ENCODE results near the gene ZCCHC3.
"Not testable (repeated sequence)": the region's sequence is repeated elsewhere in the genome, so short reads cannot be mapped to it uniquely, and the experiment has no call there.

The ZCCHC3 gene

GRCh38 chr20:297098-297924 lies at the start of gene ZCCHC3:
TSS of gene ZCCHC3 (plus strand) at chr20:297570. CDS start at chr20:297587, 17 bp downstream.
- DNase-seq, result peak; percentile 75

- DNase-seq, result no peak
These were observed 46.0 kb upstream of the ZCCHC3 start for GRCh38 chr20:251354-251753.

GRCh38 chr20:252801-253200 lies 44.6 kb upstream of the ZCCHC3 start:
- DNase-seq, result no peak

DNA sequence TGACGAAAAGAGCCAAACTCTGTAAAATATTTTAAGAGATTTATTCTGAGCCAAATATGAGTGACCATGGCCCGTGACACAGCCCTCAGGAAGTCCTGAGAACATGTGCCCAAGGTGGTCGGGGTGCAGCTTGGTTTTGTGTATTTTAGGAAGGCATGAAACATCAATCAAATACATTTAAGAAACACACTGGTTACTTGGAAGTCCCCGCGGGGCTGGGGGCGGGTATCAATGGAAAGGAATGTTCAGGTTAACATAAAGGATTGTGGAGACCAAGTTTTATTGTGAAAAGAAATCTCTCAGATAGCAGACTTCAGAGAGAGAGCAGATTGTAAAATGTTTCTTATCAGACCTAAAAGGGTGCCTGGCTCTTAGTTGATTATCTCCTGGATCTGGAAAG lies 43.9 kb upstream of the ZCCHC3 start:
- DNase-seq, result not testable (repeated sequence)

DNA sequence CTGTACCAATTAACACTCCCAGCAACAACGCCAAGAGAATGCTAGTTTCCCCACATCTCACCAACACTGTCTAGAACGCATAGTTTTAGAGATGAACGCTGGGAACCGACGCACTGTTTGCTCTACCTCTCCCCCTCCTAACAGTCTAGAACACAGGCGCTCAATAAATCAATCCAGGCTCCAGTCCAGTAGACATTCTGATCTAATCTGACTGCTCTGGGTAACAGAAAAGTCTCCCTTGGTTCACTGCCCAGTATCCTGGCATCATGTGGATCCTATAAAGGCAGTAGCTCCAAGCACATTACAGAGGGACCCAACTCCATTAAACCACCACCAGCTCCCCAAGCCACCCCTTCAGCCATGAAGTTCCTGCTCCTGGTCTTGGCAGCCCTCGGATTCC lies 40.0 kb upstream of the ZCCHC3 start, which contains the start of gene DEFB132:
TSS of gene DEFB132 (plus strand) at position 306 of the 400 bp plus-strand sequence. CDS start at position 361, 55 bp downstream.
- no peak for DNase-seq

GRCh38 chr20:258269-258858 lies 39.0 kb upstream of the ZCCHC3 start:
- DNase-seq, result no peak

GRCh38 chr20:258963-259362 lies 38.4 kb upstream of the ZCCHC3 start:
- no peak for DNase-seq

DNA sequence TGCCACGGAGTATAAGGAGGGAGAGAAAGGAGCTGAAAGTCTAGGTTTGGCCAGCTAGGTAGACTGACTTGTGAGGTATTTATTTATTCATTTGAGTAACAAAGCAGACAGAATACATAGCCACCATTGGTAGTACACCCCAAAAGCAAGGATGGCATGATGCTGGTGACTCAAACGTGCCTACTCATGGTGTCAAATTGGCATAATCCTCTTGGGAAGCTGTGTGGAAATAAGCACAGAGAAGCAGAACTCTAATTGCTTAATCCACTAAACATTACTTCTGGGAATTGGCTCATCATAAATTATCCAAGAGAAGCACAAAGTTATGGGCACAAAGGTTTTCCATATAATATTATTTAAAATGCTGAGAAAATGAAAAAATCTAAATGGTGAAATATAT lies 37.4 kb upstream of the ZCCHC3 start:
- DNase-seq, result no peak

DNA sequence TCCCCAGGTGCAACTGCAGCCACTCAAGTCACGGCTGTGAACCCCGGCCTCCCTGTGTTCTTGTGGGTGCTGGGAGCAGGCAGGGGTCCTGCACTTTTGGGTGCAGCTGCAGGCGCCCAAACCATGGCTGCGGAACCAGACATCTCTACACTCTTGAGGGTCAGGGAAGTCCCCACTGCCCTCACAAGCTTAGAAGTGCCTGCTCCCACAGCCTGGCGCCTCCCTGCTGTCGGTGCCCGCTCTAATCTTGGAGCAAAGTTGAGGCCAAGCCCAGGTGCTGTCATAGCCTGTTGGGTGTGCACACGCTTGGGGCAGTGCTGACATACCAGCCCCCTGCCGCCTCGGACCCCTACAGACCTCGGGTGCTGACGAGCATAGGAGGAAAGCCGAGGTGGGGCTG lies 33.7 kb upstream of the ZCCHC3 start:
- no peak for DNase-seq

DNA sequence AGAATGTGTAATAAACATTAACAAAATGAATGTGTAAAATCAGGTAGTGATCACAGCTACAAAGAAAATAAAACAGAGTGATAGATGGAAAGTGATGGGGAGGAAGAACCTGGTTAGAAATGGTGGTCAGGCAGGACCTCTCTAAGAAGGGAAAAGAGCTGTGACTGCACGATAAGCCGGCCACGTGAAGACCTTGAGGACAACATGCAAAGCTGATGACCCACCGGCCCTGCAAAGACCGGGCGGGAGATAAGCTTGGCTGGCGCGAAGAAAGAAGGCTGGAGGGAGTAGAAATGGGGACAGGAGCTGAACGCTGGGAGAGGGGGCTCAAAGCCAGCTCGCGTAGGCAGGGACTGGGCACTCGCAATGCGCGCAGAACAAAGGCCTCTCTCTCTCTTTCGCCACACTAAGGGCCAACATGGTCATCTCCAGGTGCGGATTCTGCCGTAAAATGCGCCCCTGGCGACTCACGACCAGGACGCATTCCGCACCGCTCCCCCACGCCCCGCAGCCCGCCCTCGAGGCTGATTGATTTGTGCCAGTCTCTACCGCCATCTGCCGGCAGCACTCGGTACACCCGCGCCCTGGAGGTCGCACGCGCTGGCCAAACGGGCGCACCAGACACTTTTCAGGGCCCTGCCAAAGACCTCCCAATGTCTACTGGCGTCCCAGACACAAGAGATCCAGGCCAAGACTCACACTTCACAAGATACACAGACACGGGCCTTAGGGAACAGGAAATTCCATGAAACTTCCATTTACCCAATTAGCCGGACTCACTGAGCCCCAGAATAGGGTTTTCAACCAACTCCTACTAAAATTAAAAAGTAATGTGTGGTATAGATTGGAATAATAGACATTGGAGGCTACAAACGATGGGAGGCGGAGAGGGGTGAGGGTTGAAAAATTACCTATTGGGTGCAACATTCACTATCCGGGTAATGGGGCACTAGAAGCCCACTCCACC lies 30.5 kb upstream of the ZCCHC3 start:
- peak; percentile 79 for DNase-seq

- DNase-seq, result no peak
These were observed 26.9 kb upstream of the ZCCHC3 start for GRCh38 chr20:270517-270916.

- DNase-seq, result no peak
These were observed 26.3 kb upstream of the ZCCHC3 start for GRCh38 chr20:271069-271468.

GRCh38 chr20:271528-271927 lies 25.8 kb upstream of the ZCCHC3 start:
- no peak for DNase-seq

DNA sequence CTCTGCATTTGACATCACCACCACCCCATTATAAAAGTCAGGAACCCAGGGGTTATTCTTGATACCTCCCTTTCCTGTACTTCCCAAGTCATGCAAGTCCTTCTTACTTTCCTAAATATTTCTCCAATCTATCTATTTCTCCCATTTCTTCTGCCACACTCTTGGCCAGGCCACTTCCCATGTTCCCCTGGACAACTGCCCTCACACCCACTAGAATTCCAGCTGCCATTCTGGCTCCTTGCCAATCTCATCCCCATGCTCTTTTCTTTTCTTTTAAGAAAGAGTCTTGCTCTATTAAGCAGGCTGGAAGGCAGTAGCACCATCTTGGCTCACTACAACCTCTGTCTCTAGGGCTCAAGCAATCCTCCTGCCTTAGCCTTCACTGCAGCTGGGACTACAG lies 24.7 kb upstream of the ZCCHC3 start:
- no peak for DNase-seq

DNA sequence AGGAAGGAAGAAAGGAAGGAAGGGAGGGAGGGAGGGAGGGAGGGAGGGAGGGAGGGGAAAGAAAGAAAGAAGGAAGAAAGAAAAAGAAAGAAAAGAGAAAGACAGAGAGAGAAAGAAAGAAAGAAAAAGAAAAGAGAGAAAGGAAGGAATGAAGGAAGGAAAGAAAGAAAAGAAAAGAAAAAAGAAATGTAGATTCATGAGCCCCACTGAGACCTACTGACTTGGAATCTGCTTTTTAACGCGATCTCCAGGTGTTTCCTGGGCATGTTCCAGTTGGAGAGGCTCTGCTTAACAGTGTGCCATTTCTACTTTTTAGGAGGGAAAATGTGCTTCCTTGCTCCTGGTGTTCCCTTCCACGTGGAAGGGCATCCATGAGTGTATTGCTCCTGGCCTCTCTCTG lies 23.5 kb upstream of the ZCCHC3 start:
- no peak for DNase-seq

DNA sequence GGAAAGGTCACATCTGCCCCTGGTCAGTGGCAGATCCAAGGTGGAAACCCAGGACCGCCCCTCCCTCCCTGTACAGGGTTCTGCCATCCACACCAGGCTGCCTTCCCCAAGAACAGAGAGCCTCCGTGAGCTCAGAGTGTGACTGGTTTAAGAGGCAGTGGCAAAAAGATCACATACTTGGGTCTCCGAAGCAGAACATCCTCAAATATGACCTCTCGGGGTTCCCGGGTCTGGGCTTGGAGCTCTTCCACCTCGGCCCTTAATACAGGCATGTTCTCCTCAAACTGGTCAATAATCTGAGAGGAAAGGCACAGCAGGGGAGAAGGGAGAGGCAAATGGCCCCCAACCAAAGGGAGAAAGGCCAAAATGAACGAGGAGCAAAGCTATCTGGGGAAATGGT lies 21.6 kb upstream of the ZCCHC3 start:
- DNase-seq, result no peak

GRCh38 chr20:276620-277495 lies 20.5 kb upstream of the ZCCHC3 start:
- no peak for DNase-seq

GRCh38 chr20:277496-277781 lies 19.9 kb upstream of the ZCCHC3 start:
- DNase-seq, result no peak

DNA sequence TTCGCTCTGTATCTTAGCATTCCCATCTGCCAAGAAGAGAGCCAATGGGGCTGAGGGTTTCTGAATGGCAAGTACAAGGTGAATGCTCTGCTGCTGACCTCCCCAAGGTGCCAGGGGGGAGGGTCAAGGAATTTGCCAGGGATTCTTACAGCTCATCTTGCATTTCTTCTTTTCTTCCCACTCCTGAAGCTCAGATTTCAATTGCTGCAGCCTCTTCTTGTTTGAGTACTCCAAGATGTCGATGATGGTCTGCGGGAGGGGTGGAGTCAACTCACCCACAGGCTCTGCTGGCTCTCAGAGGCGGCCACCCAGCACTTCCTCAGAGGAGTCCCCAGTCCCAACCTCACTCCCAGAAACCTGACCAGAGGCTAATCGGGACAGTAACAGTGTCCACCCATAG lies 19.2 kb upstream of the ZCCHC3 start:
- DNase-seq, result no peak

- DNase-seq, result no peak
These were observed 18.5 kb upstream of the ZCCHC3 start for GRCh38 chr20:278607-279571.

GRCh38 chr20:284172-284571 lies 13.2 kb upstream of the ZCCHC3 start:
- DNase-seq, result no peak
